Suppressor macrophage (primary cell): Measurements from ENCODE around the gene RFPL3.
"Not testable (repeated sequence)": the region's sequence is repeated elsewhere in the genome, so short reads cannot be mapped to it uniquely, and the experiment has no call there.

Experiments
- DNase-seq, 4 experiments: peaks; one replicate each; pipeline ENCODE4 v3.0.0-alpha.2; 2020 to 2022
- total RNA-seq, 17 experiments: gene quantifications; one replicate each; lab custom pipeline; 2026; ENCODE audit warnings: mixed read lengths in 6 of 17, inconsistent platforms in 3 of 17; lab: John Stamatoyannopoulos, UW

The RFPL3 gene
- total RNA-seq = 0 to 0.55 (median 0) reads per million in 17 experiments

GRCh38 chr22:32357567-32357966, at the start of gene RFPL3:
Gene RFPL3 (plus strand): TSS chr22:32357867. CDS start chr22:32358072, 205 bp downstream.
- not testable (repeated sequence) for DNase-seq

DNA sequence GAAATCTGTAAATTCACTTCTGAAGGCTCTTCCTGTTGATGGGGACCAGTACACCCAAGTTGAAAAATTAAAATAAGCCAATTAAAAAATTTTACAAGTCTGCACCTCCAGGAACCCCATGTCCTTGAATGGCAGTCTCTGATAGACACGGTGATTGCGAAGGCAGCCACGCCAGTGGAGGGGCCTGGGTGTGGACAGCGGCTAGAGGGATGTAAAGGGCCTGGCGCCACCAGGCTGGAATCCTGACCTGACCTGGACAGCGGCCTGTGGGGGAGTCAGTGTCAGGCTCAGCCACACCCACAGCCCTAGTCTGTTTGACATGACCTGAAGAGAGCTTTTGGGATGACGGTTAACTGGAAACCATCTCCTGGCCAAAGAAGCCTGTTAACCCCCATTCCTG, 49.5 kb upstream of the RFPL3 start:
- no peak for DNase-seq

DNA sequence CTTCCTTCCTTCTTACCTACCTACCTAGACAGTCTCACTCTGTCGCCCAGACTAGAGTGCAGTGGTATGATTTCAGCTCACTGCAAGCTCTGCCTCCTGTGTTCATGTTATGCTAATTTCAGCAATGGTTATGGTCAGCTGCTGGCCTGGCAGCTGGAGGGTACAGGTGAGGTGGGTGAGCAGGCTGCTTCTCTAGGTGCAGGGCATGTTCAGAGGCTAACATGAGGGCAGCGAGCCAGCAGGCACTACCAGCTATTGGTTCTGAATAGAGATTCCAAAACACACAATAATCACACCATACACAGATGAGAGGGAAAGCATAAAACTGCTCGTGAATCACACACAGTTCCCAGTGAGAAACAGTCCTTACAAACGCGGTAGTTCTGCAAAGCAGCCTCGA, 48.7 kb upstream of the RFPL3 start:
- DNase-seq = no peak

DNA sequence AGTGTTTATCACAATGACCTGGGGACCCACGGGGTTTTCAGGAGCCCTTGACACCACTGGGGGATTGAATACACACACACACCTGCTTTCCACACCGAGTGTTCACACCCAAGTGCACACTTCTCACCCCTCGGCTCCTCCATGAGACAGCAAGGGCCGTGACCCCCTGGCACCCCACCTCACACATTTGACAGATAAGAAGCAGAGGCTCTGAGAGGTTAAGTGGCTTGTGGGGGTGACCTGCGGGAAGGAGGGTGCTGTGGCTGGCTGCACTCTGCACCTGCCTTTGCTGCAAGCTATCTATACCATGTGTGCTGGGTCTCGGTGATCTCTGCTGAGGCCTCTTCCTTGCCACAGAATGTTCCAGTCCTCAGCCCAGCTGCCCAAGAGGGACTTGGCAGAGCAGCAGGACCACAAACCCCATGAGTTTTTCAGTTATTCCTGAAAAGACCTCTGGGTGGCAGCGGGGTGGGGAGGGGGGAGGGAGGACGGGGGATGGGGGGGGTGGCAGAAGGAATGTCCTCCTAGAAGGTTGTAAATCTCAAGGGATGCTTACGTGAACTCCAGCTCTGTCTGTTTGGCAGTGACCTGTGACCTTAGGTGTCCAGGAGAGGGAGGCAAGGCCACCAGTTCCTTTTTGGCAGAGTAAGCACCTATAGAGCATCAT, 47.9 kb upstream of the RFPL3 start:
- no peak for DNase-seq

DNA sequence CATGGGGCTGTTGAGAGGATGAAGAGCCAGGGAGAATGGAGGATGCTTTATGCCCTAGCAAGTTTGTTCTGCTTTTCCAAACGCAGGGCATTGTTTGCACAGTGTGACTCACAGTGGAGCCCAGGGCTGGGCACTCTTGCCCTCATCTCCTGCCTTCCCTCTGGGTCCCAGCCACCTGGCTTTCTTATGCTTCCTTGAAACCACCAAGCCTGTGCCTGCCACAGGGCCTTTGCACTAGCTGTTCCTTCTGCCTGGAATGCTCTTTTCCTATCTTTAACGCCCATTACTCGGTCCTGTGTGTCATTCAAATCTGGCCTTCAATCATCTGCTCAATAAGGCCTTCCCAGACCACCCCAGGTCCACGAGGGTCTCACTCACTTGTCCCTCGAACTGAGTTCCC, 46.9 kb upstream of the RFPL3 start:
- no peak for DNase-seq

DNA sequence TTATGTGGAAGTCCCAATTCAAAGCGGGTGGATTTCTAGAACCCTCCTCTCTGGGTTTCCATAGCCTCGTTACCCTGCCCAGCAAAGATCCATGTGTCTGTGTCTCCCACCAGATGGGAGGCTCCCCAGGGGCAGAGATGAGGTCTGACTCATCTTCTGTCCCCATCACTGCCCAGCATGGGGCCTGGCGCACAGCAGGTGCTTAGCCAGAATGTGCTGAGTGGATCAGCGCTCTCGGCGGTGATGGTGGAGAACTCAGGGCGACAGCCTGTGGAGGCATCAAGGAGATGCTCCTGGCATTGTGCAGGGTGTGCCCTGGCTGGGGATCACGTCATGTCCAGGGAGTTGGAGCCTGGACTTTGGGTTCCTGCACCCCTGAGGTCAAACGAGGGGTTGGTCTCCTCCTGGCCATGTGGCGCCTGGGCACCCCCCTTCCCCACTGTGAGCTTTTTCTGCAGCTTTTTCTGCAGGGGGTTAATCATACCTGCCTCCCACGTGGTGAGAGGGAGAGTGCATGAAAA, 46.1 kb upstream of the RFPL3 start:
- DNase-seq = no peak

DNA sequence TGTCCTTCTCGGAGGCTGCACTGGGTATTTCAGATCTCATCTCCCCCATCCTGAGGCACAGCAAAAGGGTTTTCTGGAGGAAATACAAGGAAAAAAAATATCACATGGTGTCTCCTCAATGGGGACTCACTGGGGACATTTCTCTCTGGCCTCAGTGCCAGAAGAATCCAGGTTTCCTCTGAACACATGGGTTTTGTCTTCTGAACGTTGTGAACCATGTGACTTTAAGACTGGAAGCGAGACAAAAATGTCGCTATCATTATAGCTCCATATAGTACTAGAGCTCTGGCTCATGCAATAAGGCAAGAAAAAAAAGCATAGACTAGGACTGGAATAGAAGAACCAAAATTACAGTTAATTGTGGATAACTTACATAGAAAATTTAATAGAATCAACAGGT, 44.9 kb upstream of the RFPL3 start:
- no peak for DNase-seq

DNA sequence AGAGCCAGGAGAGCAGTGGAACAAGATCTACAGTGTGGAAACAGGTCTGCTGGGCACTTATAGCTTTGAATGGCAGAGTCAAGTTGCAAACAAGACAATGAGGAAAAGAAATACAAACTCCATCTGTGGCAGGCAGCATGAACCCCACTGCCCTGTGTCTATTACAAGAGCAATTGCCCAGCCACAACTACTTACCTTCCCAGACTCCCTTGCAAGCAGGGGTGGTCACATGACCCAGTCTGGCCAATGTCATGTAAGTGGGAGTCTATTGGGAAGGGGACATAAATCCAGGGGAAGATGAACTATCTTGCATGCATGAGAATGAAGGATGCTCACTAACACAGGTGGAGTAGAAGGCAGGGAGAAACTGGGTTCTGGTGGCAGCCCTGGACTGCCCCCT, 44.1 kb upstream of the RFPL3 start:
- DNase-seq = no peak

GRCh38 chr22:32317524-32317923, 40.1 kb upstream of the RFPL3 start:
- no peak for DNase-seq

- DNase-seq = no peak
Observed at GRCh38 chr22:32318361-32318760, 39.3 kb upstream of the RFPL3 start.

DNA sequence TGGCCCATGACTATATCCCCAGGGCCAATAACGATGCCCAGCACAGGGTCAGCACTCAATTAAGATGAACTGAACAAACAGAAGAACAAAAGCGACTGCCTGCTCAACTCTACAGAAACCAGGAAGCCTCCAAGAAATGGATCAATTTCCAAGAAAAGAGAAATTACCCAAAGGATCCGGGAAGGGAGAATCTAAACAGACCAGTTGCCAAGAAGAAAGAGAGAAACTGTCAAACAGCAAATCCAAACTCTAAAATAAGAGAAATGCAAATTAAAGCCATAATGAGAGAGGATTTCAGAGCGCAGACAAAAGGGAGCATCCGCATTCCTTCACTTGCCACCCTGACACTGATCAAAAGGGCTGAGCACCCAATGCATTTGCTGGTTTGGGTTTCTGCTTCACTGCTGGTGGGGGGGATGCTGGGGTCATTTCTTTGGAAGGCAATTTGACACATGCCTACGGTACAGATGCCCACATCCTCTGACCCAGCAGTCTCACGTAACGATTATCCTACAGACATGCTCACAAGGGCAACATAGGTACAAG, 37.7 kb upstream of the RFPL3 start:
- DNase-seq = no peak

DNA sequence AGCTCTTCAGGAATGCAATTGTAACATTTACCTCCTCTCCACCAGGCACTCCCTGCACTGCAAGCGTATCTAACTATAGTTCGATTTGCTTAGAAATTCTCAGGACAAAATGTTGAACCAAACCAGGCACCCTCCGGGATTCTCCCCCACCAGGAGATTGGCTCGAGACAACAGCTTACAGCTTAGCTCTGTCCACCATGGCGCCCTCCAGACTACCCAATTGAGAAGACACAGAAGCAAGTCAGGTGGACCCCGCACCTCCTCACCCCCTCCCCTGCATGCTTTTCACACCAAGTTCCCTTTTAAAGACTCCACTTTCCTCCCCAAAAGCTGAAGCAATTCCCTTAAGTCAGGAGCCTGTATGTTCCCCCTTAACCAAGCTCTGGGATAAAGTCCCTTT, 34.7 kb upstream of the RFPL3 start:
- no peak for DNase-seq

- no peak for DNase-seq
Observed at GRCh38 chr22:32323513-32324164, 34.0 kb upstream of the RFPL3 start.

DNA sequence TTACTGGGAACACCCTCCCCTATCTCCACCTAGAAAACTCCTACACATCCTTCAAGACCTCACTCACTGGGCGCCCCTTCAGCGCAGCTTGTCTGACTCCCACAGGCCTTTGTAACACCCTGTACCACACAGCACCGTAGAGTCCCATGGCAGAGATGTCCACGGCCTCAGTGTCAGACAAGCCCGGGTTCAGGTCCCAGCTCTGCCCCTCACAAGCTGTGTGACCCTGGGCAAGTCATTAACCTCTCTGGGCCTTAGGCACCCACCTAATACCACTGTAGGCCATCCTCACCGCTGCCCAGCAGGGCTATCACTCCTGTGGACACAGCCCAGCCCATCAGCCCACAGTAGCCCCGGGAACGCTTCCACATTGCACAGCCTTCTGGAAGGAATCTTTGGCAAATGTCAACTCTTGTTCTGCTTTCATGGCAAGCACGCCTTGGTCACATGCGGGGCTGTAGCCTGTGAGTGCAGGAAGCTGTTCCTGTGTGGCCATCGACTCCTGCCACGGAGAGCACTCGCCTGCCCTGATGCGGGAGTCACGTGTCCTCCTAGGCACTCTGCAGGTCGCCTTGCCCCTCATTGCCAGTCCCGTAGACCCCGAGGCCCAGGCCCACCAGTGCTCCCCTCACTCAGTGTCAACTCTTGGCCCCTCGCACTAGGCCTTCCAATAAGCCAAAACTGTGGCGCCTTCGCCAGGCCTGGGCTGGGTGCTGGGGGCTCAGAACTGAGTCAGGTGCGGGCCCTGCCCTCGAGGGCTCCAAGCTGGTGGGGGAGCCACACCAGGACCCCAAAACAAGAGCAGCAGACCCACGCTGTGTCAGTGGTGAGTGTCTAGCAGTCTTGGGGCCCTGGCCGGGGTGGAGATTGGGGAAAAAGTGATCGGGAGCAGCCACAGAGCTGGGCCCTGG, 32.9 kb upstream of the RFPL3 start:
- no peak for DNase-seq

- DNase-seq = no peak
Observed at GRCh38 chr22:32325416-32325801, 32.3 kb upstream of the RFPL3 start.

GRCh38 chr22:32325811-32326237, 31.8 kb upstream of the RFPL3 start:
- DNase-seq = no peak

- DNase-seq = no peak
Observed at GRCh38 chr22:32326647-32327046, 31.0 kb upstream of the RFPL3 start.

GRCh38 chr22:32327066-32327465, 30.6 kb upstream of the RFPL3 start:
- DNase-seq = no peak

DNA sequence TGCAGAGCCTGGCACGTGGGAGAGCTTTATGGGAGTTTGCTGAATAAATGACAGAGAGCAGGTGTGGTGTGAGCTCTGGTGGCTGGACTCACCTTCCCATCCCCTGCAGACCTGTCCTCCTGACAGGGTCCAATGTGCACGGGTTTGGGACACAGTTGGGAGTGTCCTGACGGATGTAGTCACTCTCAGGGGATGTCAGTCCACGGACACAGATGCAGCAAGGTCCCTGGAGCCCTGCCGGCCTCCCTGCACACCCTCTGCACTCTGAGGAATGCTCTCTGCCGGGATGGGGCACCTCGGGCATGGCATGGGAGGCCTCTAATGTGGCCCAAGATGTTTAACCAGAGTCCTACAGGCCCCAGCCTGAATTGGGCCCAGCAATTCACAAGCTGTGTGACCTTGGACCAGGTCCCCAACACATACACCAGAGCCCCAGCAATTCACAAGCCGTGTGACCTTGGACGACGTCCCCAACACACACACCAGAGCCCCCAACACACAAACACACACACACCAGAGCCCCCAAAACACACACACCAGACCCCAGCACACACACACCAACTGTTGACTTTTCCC, 30.0 kb upstream of the RFPL3 start:
- no peak for DNase-seq

DNA sequence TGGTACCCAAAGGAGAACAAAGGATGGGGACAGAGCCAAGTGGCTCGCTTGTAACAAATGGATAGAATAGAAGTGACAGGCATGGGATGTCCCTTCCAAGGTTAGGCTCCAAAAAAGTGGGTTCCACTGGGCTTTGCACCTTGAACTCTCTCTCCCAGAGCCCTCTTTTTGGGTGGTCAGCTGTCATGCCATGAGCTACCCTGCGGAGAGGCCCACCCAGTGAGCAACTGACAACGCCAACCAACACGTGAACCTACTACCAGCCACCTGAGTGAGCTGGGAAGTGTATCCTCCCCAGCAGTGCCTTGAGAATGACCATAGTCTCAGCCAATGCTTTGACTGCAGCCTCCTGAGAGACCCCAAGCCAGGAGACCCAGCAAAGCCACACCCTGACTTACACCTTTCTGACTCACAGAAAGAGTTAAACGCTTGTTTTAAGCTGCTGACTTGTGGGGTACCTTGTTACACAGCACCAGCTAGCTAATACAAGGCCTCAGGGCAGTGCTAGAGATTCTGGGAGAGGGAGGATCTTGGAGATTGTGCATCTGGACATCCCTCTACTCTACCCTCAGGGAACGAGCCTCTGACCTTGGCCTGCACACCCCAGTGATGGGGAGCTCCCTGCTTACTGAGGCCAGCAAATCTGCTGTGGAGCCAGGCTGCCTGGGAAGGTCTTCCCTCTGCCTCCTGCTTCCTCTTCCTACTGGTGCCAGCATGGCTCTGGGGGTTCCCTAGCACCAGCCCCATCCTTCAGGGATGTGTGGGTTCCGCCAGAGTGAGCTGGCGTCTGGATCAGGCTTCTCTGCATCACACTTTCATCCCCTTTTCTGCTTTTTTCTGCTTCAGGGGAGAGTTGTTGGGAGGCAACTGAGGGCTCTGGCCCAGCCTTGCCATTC, 29.1 kb upstream of the RFPL3 start:
- no peak for DNase-seq

DNA sequence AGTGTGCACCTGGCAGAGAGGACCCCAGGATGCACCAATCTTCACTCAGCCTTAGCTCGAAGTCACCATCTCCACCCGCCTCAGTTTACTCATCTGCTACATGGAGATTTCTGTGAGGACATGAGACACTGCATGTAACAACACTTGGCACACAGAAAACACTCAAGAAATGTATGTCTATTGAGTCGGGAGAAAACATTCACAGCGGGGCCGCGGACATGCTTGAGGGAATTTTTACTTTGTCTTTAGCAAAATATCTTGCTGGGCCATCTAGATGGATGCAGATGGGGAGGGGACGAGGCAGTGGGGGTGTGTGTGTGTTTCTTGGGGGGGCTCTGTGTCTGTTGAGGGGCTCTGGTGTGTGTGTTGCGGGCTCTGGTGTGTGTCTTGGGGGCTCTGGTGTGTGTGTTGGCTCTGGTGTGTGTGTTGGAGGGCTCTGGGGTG, 28.4 kb upstream of the RFPL3 start:
- no peak for DNase-seq
